Right lung (tissue), 5 donors: ENCODE measurements around the gene KIAA2012. TPM values are rescaled to one million over a fixed set of nuclear protein-coding genes. Genes with fewer than 3 reads are reported as not detected.

ENCODE experiments used
- DNase-seq, 2 donors: peaks; one replicate each; pipeline ENCODE4 v3.0.0-alpha.2; 2013
- polyA plus RNA-seq, 5 donors: library from polyadenylated mRNA; unstranded; fragments of 120-200 nt; gene quantifications; one replicate each; pipeline versions ENCODE4 v1.2.1 to v1.2.3, GENCODE V29; 2013; ENCODE audit warnings: inconsistent platforms in 1 of 5, low replicate concordance in 1 of 5; ENCODE audit not compliant: insufficient read length in 5 of 5, insufficient read depth in 1 of 5

The KIAA2012 gene
- polyA plus RNA-seq, 5 donors: 0.46 to 2.7 (median 1.5) TPM

DNA sequence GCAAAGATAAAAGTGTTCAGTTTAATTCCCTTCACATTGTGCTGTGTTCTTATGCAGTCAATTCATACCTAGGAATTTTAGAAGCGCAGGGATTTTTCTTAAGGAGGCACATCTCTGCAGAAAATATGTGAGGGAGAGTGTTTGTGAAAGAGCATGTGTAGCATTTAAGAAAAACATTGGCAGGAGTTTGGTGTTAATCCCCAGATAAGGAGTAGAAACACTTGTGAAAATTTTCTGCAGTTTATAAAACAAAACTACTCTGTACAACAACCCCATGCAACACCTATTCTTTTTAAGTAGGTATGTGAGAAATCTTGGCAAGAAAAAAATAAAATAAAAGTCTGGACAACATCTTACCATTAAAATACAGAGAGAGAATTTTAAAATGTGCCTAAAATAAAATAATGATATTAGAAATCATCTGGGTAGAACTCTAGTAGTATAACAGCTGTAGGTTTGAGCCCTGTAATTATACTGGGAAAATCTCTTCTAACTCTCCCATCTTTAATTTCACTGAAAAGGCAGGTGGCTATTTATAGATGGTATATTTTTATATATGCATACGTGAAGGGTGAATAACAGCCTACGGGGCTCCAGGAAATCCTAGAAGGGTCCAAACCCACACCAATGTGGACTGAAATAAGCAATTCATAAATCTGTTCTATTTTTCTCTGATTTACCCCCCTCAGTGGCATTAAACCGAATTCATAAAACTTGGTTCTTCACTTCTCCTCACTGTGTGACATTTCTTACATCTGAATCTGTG is 32.8 kb upstream of the KIAA2012 start:
- no peak for DNase-seq

DNA sequence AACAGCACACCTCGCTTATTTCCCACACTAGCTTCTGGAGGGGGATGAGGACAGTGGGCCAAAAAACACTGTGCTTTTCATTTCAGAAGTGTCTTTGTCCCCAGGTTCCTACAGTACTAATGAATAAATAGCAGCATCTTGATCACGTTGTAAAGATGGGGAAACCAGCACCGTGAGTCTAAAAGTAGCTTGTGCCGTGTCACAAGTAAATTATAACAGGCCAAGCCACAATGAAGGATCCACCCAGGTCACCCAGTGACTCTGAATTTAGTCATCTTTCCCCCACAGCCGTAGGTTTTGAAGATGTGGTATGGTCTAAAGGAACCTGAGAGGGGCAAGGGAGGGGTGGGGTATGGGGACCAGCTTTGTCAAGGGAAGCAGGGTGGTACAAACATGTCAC is 30.6 kb upstream of the KIAA2012 start:
- no peak for DNase-seq

DNA sequence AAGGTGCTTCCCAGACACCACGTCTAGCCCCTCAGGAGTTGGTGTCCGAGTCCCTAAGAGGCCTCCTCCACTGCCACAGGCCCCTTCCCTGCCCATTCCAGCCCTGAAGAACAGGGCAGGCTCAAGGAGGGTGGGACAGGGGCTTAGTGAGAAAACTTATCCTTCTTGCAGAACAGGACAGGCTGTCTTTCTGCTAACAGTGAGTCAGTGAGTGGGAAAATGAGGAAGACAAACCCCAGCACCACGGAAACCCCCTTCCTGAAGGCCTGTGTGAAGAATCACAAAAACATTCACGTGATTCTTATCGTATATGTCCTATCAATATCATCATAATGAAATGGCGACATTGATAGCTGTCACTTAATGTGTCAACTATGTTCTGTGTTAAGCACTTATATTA is 29.6 kb upstream of the KIAA2012 start:
- no peak for DNase-seq

DNA sequence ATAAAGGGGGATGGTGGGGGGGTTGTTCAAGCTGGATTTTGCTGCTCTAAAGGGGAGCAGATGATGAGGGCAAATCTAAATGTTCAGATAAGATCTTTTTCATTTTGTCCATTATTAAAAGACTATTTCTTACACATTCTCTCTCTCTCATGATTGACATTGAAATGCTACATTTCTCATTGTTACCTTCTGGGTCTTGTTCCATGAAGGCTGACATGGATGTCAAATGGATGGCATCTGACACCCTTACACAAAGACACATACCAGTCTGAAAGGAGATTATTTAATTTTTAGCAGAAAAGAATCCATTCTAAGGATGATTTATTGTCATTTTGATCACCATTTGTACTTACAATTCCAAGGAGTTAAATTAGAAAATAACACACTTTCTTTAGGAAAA is 28.3 kb upstream of the KIAA2012 start:
- no peak for DNase-seq

DNA sequence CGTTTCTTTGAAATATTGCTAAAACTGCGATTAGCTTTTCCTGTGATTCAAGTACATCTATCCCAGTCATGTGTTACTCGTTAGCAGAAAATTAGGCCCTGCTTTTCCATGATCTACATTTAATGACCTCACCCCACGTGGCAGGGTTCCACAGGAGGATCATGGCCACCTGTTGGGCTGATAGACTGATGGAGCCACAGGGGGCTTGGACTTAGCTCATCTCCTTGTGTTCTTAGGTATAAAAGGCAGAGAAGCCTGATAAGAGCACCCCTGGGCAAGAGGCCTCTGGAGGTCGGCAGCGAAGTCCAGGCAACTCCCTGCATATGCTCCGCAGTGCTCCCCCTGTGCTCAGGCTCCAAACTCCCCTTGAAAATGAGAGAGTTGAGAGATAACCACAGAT is 26.5 kb upstream of the KIAA2012 start:
- DNase-seq: no peak

DNA sequence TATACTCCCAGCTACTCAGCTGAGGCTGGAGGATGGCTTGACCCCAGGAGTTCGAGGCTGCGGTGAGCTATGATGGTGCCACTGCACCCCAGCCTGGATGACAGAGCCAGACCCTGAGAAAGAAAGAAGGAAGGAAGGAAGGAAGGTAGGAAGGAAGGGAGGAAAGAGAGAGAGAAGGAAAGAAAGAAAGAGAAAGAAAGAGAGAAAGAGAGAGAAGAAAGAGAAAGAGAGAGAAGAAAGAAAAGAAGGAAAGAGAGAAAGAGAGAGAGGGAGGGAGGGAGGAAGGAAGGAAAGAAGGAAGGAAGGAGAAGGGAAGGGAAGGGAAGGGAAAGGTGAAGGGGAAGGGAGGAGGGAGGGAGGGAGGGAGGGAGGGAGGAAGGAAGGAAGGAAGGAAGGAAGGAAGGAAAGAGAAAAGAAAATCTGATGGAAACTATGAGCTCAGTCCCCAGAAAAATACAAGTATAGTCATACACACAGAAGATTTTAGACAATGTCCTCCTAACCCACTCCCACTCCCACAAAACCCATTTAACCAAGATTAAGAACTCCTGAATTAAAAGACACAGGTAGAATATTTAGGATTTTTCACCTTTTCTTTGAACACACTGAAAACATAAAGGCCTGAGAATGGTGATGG is 23.8 kb upstream of the KIAA2012 start:
- DNase-seq: no peak

DNA sequence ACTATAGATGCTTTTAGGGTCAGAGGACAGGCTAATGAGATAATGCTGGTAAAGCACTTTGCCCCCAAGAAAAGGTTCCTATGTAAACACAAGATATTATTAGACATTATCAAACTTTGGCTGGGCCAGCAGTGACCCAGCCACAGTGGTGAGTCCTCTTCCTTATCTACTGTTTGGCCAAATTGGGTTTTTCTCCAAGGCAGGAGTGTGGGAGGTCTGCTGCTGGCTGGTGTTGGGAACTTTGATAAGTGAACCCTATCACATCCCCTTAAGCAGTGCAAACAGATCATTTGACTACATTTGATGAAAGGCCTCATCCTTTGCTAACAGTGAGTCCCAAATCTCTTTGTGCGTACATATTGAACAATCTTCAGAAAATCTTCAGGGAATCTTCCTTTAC is 23.2 kb upstream of the KIAA2012 start:
- no peak for DNase-seq

DNA sequence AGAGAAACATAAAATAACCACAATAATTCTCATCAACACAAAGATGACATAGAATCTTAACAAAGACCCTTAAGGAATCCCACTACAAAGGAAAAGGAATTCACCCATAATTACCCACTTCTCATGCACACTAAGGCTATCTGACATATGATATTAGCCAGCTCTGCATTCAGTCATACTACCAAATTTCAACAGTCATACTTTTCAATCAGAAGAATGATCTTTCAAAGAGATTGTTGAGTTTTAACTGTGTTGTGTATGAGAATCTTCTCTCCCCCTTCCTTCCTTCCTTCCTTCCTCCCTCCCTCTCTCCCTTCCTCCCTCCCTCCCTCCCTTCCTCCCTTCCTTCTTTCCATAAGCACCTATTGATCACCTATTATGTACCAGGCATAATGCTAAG is 22.4 kb upstream of the KIAA2012 start:
- DNase-seq: no peak

DNA sequence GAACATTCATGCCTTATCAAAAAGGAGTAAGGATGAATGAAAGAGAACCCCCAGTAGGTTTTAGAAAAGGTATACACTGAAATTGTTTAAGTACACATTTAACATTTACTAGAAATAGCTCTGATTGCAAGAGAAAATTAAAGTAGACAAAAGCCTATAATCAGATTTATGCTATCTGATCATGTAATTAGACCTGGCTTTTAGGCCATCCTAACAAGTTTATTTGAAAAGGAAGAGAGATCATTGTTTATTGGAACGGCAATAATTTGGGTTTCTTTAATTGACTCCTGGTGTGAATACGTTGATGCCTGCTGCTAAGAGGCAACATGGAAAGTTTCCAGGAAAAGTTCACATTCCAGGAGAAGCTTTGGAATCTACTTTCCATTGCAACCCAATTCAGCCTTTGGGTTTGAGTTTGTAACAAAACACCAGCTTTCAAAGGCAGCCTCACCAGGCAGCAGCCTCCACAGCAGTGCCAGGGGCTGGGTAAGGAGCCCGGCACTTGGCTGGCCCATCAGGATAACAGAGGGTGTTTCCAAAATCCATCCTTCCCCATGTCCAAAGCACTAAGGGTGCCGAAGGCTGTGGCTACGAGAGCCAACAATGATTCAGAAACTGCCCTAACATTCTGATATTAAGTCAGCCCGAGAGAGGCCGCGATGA is 21.4 kb upstream of the KIAA2012 start:
- no peak for DNase-seq

DNA sequence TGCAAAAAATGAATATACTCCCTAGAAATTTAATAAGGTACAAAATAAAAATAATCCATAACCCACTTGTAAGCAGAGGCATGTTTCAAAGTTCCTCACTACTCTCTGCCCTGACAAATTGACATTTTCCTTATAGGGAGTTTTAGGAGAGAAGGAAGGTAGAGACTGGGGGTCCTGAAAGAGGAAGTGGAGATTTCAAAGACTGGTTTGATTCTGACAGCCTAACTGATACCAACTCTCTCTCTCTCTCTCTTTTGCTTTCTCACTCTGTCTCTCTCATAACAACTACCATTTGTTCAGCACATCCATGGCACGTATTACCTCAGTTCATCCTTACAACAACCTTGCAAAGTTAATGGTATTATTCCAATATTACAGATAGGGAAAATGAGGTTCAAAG is 20.8 kb upstream of the KIAA2012 start:
- no peak for DNase-seq

DNA sequence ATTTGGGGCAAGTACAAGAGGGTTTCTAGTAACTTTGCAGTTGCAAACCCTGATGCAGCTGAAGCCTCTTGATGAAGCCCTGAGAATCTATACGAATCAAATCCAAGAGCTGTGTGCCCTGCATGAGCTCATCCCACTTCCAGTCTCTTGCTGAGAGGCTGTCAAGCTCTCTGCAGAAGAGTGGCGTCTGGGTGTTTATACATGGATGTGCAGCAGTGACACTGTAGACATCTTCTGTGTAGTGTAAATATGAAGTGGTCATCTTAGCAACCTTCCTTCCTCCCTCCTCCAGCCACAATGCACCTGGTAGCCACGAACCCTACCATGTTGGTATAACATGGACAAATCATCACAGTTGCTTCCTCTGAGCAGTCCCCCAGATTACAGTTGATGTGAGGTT is 18.4 kb upstream of the KIAA2012 start:
- no peak for DNase-seq

DNA sequence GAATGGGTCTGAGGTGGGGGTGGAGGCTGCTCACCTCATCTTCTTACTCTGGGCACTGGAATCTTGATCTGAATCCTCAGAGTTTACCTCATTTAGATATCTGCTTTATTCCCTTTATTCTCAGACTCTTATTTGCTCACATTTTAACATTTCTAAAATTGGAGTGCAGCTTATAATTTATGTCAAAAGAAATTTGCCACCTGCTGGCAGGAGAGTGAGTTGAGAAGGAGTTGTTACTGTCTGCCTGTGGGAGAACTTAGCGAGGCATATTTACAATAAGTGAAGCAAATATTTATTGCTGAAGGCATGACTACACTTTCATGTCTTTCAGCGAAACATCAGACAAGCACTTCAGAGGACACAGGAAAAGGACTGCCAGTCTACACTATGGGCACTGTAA is 16.4 kb upstream of the KIAA2012 start:
- no peak for DNase-seq

DNA sequence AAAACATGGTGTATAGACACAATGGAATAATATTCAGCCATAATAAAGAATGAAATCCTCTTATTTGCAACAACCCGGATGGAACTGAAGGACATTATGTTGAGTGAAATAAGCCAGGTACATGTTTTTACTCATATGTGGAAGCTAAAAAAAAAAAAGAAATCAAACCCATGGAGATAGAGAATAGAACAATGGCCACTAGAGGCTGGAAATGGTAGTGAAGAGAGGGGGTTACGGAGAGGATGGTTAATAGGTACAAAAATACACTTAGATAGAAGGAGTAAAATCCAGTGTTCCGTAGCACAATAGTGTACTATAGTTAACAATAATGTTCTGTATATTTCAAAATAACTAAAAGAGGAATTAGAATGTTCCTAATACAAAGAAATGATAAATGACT is 12.8 kb upstream of the KIAA2012 start:
- DNase-seq: no peak

DNA sequence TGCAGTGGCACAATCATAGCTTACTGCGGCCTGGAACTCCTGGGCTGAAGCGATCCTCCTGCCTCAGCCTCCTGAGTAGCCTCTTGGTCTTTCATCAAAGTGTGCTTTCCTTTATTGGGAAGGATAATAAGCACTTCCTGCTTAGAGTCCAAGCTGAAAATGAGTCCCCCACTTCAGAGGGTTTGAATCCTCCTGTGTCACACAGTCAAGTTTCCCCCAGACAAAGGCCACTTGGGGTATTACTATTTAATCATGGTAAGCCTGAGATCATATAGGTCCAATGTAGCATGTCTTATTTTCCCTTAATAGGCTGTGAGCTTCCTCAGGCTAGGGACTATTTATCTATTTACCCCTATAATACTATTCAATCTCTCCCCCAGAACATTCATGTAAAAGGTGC is 11.4 kb upstream of the KIAA2012 start:
- DNase-seq: no peak

DNA sequence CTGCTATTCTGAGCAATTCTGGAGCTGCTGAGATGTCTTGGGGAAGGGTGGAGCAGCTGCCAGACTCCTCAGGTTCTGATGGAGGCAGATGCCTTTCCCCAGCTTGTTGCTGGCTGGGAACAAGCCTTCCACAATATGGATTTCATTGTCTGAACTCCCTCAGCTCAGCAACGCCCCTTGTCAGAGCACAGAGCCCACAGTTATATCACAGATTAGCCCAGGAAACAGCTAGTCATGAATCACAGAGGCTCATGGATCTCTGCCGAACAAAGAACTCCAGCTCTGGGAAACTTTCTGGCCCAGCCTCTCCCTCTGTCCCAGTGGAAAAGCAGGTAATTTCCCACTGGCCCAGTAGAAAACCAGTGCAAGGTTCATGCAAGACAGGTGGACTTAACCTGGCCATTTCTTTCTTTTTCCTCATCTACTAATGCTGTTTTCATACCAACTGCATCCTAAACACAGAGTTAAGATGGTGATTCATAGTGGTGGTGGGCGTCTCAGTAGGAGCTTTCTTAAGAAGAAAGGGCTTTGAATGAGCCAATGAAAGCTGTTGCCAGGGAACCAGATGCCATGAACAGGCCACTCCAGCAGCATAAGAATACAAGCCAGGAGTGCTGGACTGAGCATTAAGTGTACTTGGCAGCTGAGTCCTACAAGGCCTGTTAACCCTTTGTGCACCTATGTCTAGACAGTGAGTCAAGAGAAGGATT is 8.7 kb upstream of the KIAA2012 start:
- peak; percentile 70 to 77 for DNase-seq

DNA sequence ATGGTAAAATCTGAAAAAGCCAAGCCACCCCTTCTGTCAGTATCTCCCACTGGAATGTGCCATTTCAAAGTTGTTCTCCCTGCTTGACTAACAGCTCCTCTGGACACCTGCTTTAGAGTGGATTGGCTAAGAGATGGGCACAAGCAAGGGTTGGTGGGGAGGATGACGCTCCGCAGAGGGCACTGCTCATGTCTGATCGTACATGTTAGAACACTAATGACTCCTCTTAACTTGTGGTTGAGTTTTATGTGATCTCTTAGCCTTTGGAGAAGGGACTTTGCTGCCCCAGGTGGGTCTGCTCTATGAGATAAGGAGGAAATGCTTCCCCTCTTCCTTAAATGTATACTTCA is 8.2 kb upstream of the KIAA2012 start:
- DNase-seq: no peak

DNA sequence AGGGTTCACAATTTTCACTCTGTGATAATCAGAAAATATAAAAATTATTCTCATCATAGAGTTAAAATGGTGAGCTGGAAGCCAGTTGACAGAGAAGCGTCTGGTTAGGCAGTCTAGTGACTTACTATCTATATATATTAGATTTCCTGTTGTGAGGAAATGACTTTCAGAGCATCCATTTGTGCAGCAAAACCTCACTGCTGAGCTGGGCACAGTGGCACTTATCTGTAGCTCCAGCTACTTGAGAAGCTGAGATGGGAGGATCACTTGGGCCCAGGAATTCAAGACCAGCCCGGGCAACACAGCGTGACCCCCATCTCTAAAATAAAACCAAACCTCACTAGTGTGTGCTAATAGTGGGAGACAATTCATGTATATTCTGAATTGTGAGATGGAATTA is 7.2 kb upstream of the KIAA2012 start:
- DNase-seq: no peak

DNA sequence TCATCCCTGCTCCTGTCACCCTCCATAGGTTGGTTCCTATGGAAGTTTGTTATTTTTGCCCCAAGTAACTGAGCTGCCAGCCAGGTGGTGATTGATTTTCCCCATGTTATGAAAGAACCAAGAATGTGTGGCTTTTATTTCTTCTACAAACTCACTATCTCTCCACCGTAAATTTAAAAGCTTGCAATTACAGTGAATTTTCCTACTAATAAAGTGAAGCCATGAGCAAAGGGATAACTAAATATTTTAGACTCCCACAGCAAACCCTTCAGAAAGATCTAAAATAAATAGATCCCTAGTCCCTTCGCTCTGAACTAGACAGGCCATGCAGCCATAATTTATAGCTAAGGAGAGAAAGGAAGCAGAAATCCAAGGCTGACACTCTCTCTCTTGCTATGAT is 6.2 kb upstream of the KIAA2012 start:
- DNase-seq: no peak

DNA sequence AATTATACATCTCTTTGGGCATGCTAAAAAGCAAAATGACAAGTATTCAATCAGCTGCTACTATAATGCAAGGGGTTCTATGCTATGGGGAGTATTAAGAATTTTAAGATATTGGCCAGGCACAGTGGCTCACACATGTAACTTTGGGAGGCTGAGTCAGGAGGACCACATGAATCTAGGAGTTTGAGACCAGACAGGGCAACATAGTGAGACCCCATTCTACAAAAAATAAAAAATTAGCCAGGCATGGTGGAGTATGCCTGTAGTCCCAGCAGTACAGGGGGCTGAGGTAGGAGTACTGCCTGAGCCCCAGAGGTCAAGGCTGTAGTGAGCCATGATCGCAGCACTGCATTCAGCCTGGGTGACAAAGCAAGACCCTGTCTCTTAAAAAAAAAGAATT is 5.5 kb upstream of the KIAA2012 start:
- no peak for DNase-seq

DNA sequence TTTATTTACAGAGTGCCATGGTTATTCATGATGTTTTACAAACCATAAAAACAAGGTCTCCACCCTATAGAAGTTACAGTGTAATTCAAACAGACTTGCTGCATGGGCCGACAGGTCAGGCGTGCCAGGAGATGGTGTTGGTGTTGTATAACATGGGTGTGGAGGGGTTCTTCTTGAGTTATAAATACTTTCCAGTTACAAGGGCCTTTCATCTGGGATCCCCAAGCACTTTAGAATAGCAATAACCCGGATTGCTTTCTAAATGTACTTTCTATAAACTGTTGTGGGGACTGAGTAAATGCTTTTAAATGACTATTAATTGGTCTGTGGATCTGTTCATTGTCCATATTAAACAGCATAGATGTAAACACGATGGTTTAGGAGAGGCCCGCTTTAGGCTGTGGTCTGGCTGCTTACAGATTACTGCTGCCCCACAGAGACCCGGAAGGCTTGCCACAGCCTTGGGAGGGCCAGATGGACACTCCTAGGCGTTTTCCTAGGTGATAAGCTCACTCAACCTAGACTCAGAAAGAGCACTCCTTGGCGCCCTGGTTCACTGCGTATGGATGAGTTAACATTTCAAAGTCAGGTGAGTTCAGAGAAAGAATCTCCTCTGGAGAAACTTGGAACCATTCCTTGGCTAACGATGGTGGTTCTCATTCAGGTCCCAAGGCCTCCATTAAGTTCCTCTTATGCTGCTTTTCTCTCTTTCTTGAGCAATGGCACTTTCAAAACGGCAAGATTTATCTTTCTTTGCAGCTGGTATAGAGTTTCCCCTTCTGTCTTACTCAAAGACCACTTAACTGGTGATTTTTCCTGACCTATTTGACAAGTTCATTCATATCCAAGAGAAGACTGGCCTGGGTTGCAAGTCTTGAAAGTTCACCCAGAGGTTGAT is 3.6 kb upstream of the KIAA2012 start:
- DNase-seq: no peak

DNA sequence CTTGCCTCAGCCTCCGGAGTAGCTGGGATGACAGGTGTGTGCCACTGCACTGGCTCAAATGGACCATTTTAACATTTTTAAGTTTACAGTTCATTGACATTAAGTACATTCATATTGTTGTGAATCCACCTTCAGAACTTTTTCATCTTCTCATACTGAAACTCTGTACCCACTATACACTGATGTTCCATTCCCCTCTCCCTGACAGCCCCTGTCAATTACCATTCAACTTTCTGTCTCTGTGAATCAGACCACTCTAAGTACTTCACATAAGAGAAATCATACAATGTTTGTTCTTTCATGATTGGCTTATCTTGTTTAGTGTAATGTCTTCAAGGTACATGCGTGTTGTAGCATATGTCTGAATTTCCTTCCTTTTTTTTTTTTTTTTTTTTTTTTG is 1.9 kb upstream of the KIAA2012 start:
- DNase-seq: no peak

DNA sequence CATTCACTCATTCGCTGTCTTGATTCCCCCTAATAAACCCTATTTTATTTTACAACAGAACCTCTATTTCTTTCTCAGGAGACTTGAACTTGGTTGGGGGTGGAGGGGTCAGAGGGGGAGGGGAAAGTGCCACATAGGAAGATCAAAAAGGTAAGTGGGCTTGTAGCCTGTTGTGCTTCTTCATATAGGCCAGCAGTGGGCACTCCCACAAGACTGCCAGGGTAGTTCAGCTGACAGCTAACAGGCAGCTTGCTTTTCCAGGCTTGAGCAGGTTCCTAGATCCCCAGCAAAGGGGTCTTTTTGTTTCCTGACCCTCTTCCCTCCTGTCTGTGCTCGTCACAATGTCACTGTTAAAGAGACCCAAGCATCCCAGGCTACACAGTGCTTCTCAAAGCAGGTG is 829 bp upstream of the KIAA2012 start:
- DNase-seq: no peak
